ENCODE data around the gene EMID1. TPM values are rescaled to one million over a fixed set of nuclear protein-coding genes. Genes with fewer than 3 reads are reported as not detected.

The EMID1 gene
- total RNA-seq, 1 donor from 2014 or later = 25.5 TPM

DNA sequence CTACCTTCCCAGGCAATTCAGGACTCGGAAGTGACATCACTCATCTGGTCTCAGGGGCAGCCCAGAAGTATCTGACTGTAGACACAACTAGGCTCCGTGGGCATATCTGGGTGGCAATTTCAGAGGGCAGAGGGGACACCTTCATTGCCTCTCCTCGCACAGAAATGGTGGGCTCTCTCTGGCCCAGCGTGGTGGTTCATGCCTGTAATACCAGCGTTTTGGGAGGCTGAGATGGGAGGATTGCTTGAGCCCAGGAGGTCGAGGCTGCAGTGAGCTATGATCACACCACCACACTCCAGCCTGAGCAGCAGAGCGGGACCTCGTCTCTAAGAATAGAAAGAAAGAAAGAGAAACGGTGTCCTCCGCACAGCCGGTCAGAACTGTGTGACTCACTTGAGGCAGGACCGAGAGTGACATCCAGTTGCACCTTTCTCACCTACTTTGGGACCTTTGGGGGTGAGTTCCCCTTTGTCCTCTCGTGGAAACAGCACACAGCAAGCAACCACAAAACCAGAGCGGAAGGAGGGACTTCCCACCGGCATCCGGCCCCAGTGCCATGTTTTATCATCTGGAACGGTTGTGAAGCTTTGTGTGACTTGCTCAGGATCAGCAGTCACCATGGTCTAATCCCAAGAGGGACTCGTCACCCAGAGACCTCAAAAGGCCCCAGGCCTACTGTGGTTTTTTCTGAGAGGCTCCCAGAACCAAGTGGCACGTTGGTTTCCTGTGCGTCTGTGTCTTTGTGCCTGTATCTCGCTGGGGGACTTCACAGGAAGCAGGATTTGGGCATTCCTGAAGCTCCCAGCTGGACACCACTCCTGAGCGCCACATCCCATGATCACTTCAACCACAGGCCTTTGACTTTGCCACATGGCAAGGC, 38.4 kb upstream of the EMID1 start:
- H3K4me1 Mint-ChIP-seq (ENCODE audit: unreplicated experiment) = no peaks in the 10 kb centered on the region
- H3K27ac Mint-ChIP-seq (ENCODE audit: unreplicated experiment) = peak overlapping the region; percentile 42
- H3K4me3 Mint-ChIP-seq (ENCODE audit: unreplicated experiment) = no peak overlapping the region
- peaks cover 3% of the 10 kb centered on the region for H3K36me3 Mint-ChIP-seq (ENCODE audit: low read depth, unreplicated experiment)
- TF ChIP-seq, protein P1, sequence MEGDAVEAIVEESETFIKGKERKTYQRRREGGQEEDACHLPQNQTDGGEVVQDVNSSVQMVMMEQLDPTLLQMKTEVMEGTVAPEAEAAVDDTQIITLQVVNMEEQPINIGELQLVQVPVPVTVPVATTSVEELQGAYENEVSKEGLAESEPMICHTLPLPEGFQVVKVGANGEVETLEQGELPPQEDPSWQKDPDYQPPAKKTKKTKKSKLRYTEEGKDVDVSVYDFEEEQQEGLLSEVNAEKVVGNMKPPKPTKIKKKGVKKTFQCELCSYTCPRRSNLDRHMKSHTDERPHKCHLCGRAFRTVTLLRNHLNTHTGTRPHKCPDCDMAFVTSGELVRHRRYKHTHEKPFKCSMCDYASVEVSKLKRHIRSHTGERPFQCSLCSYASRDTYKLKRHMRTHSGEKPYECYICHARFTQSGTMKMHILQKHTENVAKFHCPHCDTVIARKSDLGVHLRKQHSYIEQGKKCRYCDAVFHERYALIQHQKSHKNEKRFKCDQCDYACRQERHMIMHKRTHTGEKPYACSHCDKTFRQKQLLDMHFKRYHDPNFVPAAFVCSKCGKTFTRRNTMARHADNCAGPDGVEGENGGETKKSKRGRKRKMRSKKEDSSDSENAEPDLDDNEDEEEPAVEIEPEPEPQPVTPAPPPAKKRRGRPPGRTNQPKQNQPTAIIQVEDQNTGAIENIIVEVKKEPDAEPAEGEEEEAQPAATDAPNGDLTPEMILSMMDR (IDR thresholded peaks at IDR 0.05; ENCODE audit: unreplicated experiment) = no peak
- H3K9me3 Mint-ChIP-seq (ENCODE audit: unreplicated experiment) = no peaks in the 10 kb centered on the region
- H3K27me3 Mint-ChIP-seq (ENCODE audit: unreplicated experiment) = peaks cover 9% of the 10 kb centered on the region
- DNase-seq (ENCODE audit: low spot score) = no peak

DNA sequence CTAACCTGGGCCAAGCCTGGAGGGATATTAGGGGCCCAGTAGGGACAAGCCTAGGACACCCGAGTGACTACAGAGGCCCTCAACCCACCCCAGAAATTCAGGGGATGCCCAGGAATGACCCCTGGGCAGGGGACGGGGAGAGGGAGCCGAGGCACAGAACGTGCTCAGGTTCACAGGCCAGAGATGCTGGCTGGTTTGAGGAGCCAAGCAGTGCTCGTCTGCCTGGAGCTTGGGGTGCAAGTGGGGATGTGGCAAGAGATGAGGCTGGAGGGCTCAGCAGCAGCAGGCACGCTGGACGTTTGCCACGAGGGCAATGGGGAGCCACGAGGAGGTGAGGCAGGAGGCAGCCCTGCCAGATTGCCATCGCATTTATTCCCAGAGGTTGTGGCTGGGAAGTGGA, 34.0 kb upstream of the EMID1 start:
- no peak overlapping the region for H3K27ac Mint-ChIP-seq (ENCODE audit: unreplicated experiment)
- H3K27me3 Mint-ChIP-seq (ENCODE audit: unreplicated experiment) = peaks cover 5% of the 10 kb centered on the region
- no peak overlapping the region for H3K4me3 Mint-ChIP-seq (ENCODE audit: unreplicated experiment)
- peaks cover 6% of the 10 kb centered on the region for H3K9me3 Mint-ChIP-seq (ENCODE audit: unreplicated experiment)
- H3K4me1 Mint-ChIP-seq (ENCODE audit: unreplicated experiment) = no peaks in the 10 kb centered on the region
- DNase-seq (ENCODE audit: low spot score) = no peak
- peaks cover 4% of the 10 kb centered on the region for H3K36me3 Mint-ChIP-seq (ENCODE audit: low read depth, unreplicated experiment)
- TF ChIP-seq, protein P1 (IDR thresholded peaks at IDR 0.05; ENCODE audit: unreplicated experiment) = no peak

DNA sequence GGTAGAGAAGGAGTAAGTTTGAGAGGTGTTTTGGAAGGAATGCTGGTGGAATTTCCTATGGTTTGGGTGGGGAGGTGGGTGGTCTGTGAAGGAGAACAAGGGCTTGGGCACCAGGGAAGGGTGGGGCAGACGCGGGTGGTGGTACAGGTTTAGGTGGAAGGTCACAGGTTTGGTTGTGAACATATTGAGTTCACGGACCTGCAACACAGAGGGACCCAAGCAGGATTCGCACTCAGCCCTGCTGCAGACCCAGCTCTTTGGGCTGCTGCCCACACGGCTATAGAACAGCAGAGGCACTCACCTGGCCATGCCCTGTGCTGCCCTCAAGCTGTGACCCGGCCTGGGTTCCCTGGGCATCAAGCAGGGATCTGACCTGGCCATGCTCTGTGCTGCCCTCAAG, 33.5 kb upstream of the EMID1 start:
- Mint-ChIP-seq H3K36me3 (ENCODE audit: low read depth, unreplicated experiment) (peaks cover 4% of the 10 kb centered on the region), H3K4me3 (ENCODE audit: unreplicated experiment) (no peak overlapping the region), H3K27me3 (ENCODE audit: unreplicated experiment) (peaks cover 5% of the 10 kb centered on the region), H3K27ac (ENCODE audit: unreplicated experiment) (no peak overlapping the region), H3K4me1 (ENCODE audit: unreplicated experiment) (no peaks in the 10 kb centered on the region), H3K9me3 (ENCODE audit: unreplicated experiment) (peaks cover 6% of the 10 kb centered on the region)
- DNase-seq (ENCODE audit: low spot score) = no peak
- TF ChIP-seq, protein P1 (IDR thresholded peaks at IDR 0.05; ENCODE audit: unreplicated experiment) = no peak

DNA sequence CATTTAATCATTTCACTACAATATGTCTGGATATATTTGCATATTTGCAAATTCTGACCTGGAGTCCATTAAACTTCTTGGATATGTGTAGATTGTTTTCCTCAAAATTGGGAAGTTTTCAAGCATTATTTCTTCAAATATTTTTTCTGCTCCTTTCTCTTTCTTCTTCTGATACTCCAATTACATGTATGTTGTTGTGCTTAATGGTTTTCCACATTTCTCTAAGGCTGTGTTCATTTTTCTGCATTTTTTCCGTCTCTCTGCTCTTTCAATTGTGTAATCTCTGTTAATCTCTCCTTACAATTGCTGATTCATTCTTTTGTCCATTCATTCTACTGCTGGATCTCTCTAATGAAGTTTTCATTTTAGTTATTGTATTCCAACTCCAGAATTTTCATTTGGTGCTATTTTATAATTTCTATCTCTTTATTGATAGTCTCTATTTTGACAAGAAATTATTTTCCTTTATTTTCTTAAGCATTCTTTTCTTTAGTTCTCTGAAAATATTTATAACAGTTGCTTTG, 30.3 kb upstream of the EMID1 start:
- no peak for DNase-seq (ENCODE audit: low spot score)
- H3K27me3 Mint-ChIP-seq (ENCODE audit: unreplicated experiment) = peaks cover 4% of the 10 kb centered on the region
- no peak overlapping the region for H3K27ac Mint-ChIP-seq (ENCODE audit: unreplicated experiment)
- TF ChIP-seq, protein P1 (IDR thresholded peaks at IDR 0.05; ENCODE audit: unreplicated experiment) = no peak
- peaks cover 4% of the 10 kb centered on the region for H3K36me3 Mint-ChIP-seq (ENCODE audit: low read depth, unreplicated experiment)
- no peak overlapping the region for H3K4me3 Mint-ChIP-seq (ENCODE audit: unreplicated experiment)
- no peaks in the 10 kb centered on the region for H3K4me1 Mint-ChIP-seq (ENCODE audit: unreplicated experiment)
- peaks cover 6% of the 10 kb centered on the region for H3K9me3 Mint-ChIP-seq (ENCODE audit: unreplicated experiment)

Measured in endothelial cell (in vitro differentiated cells).